Liver (tissue), 9 donors: ENCODE data around the gene TPX2. TPM values are rescaled to one million over a fixed set of nuclear protein-coding genes. Genes with fewer than 3 reads are reported as not detected.

ENCODE experiments used
- DNase-seq: peaks from one replicate; pipeline ENCODE4 v3.0.0-alpha.2; 2017; ENCODE audit warnings: low spot score
- H3K27ac ChIP-seq, 2 donors: one replicate each; pipeline ENCODE4 v1.7.0; 2013; ENCODE audit warnings: inconsistent platforms in 2 of 2, low read length in 2 of 2, control low read depth in 1 of 2, low read depth in 1 of 2, mild to moderate bottlenecking in 1 of 2
- H3K27me3 ChIP-seq, 4 donors: one replicate each; pipeline versions ENCODE4 v1.6.1 to v1.7.0; 2013; ENCODE audit warnings: low read length in 3 of 4, inconsistent platforms in 1 of 4, mild to moderate bottlenecking in 1 of 4, moderate library complexity in 1 of 4; ENCODE audit not compliant: control insufficient read depth in 4 of 4, insufficient read depth in 4 of 4
- H3K36me3 ChIP-seq, 4 donors: one replicate each; pipeline versions ENCODE4 v1.6.1 to v1.7.0; 2013; ENCODE audit warnings: low read length in 3 of 4, mild to moderate bottlenecking in 3 of 4, low read depth in 1 of 4, moderate library complexity in 1 of 4; ENCODE audit not compliant: control insufficient read depth in 4 of 4, insufficient read depth in 3 of 4
- H3K4me1 ChIP-seq, 4 donors: one replicate each; pipeline versions ENCODE4 v1.6.1 to v1.7.0; 2013; ENCODE audit warnings: low read length in 3 of 4, mild to moderate bottlenecking in 3 of 4, moderate library complexity in 1 of 4; ENCODE audit not compliant: control insufficient read depth in 4 of 4, insufficient read depth in 4 of 4
- H3K4me3 ChIP-seq, 3 donors: one replicate each; pipeline versions ENCODE4 v1.6.1 to v1.7.0; 2013; ENCODE audit warnings: low read length in 3 of 3, control low read depth in 1 of 3, low read depth in 1 of 3, mild to moderate bottlenecking in 1 of 3
- H3K9ac ChIP-seq, 2 donors: one replicate each; pipeline ENCODE4 v1.7.0; 2013; ENCODE audit warnings: low read length in 2 of 2, mild to moderate bottlenecking in 2 of 2, moderate library complexity in 2 of 2, control low read depth in 1 of 2, low read depth in 1 of 2
- H3K9me3 ChIP-seq, 4 donors: one replicate each; pipeline versions ENCODE4 v1.6.1 to v1.7.0; 2013; ENCODE audit warnings: low read length in 3 of 4; ENCODE audit not compliant: control insufficient read depth in 4 of 4
- CTCF ChIP-seq: fragments of 150-350 bp; IDR thresholded peaks from 2 replicates; pipeline ENCODE4 v1.5.1; 2017; ENCODE audit warnings: improper control_type of control experiment, low read depth, low read length; ENCODE audit not compliant: missing input control
- FOXA2 ChIP-seq: IDR thresholded peaks from 2 replicates; pipeline ENCODE4 v1.6.1; 2016; ENCODE audit warnings: antibody characterized with exemption
- HNF4A ChIP-seq, 2 donors: conservative IDR thresholded peaks; 2 replicates each; pipeline ENCODE4 v1.6.1; 2016; ENCODE audit warnings: antibody characterized with exemption in 2 of 2, mild to moderate bottlenecking in 2 of 2
- HNF4G ChIP-seq: IDR thresholded peaks from 2 replicates; pipeline ENCODE4 v1.6.1; 2016; ENCODE audit warnings: antibody characterized with exemption
- JUND ChIP-seq, 2 donors: IDR thresholded peaks; 2 replicates each; pipeline ENCODE4 v1.6.1; 2016; ENCODE audit warnings: antibody characterized with exemption in 2 of 2
- MAX ChIP-seq: IDR thresholded peaks from 2 replicates; pipeline ENCODE4 v1.6.1; 2016; ENCODE audit warnings: antibody characterized with exemption
- RXRA ChIP-seq, 2 donors: IDR thresholded peaks; 2 replicates each; pipeline ENCODE4 v1.6.1; 2017 to 2018; ENCODE audit warnings: antibody characterized with exemption in 2 of 2, mild to moderate bottlenecking in 1 of 2
- SP1 ChIP-seq: IDR thresholded peaks from 2 replicates; pipeline ENCODE4 v1.6.1; 2018; ENCODE audit warnings: antibody characterized with exemption, mild to moderate bottlenecking
- TAF1 ChIP-seq: conservative IDR thresholded peaks from 2 replicates; pipeline ENCODE4 v1.6.1; 2016; ENCODE audit warnings: antibody characterized with exemption, mild to moderate bottlenecking
- YY1 ChIP-seq: IDR thresholded peaks from 2 replicates; pipeline ENCODE4 v1.6.1; 2016; ENCODE audit warnings: antibody characterized with exemption, mild to moderate bottlenecking
- WGBS: extraction: QIAGEN DNeasy Blood & Tissue Kit; methylation state at CpG from one replicate; pipeline ENCODE4 v1.1.7; 2013; 5-methylcytosine and 5-hydroxymethylcytosine counted together
- polyA plus RNA-seq, 2 donors: library from polyadenylated mRNA; stranded (reverse) in 1 of 2; unstranded in 1 of 2; fragments of 200-250 nt in 1 of 2; fragments of >200 nt in 1 of 2; fragmentation: Nextera tagmentation in 1 of 2; extraction: Ambion mirVana in 1 of 2; gene quantifications; one replicate each; pipeline versions ENCODE4 v1.2.1 to v1.2.3, GENCODE V29; 2013 to 2015
- total RNA-seq, 2 donors: library from RNA; depleted of rRNA; stranded (reverse); fragments of >200 nt; gene quantifications; one replicate each; pipeline ENCODE4 v1.2.3, GENCODE V29; 2014
- TF ChIP-seq, protein P1 (sequence below): IDR thresholded peaks from 2 replicates; pipeline ENCODE4 v1.6.1; 2016; ENCODE audit warnings: antibody characterized with exemption
- TF ChIP-seq, protein P2 (sequence below): IDR thresholded peaks from 2 replicates; pipeline ENCODE4 v1.6.1; 2016; ENCODE audit warnings: antibody characterized with exemption, mild to moderate bottlenecking
- TF ChIP-seq, protein P3 (sequence below): IDR thresholded peaks from 2 replicates; pipeline ENCODE4 v1.6.1; 2016; ENCODE audit warnings: antibody characterized with exemption
- donor health status: healthy.
- donor health status: healthy.
- donor health status: healthy.
- donor health status: healthy.
- donor health status: healthy.

The TPX2 gene
- total and polyA plus RNA-seq, 4 donors: 1.1 to 40.8 (median 2.4) TPM

DNA sequence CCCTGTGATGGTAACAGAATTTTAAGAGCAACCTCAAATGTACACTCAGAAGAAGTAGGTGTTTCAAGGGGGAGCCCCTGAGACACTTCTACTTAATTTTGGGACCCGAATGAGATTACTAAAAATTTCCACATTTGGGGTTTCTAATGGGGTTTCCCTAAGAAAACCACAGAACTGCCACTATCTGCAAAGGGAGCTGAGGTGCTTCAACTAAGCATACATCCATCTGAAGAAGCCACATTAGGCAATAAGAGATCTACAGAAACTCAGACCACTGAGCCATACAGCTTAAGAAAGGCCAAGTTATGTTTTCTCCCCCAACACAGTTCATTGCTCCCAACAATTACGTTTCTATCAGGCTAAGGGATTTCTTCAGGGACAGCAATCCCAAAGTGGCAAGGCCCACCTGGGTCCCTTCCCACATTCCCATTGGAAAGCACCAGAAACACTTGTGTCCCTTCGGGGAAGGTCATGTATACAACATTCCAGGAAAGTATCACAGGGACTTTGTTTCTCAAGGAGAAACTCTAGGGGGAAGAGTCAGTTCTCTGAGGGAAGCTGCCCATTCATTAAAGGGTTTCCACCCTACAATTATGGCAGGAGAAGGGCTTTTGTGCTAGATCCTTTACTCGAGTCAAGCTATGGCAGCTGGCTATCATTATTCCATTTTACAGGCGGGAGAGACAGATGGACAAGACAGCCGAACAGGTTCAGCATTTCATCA is 21.4 kb upstream of the TPX2 start:
- no peaks in the 10 kb centered on the region for H3K9me3 ChIP-seq
- peaks cover 10 to 66% (median 45%) of the 10 kb centered on the region in 4 donors for H3K4me1 ChIP-seq
- TF ChIP-seq RXRA (IDR thresholded peaks at IDR 0.05) (no peak), YY1 (no peak), HNF4G (no peak), FOXA2 (no peak), HNF4A (conservative IDR thresholded peaks at IDR 0.05) (no peak), TAF1 (no peak), CTCF (no peak), JUND (IDR thresholded peaks at IDR 0.05) (no peak), MAX (no peak)
- TF ChIP-seq, protein P1, sequence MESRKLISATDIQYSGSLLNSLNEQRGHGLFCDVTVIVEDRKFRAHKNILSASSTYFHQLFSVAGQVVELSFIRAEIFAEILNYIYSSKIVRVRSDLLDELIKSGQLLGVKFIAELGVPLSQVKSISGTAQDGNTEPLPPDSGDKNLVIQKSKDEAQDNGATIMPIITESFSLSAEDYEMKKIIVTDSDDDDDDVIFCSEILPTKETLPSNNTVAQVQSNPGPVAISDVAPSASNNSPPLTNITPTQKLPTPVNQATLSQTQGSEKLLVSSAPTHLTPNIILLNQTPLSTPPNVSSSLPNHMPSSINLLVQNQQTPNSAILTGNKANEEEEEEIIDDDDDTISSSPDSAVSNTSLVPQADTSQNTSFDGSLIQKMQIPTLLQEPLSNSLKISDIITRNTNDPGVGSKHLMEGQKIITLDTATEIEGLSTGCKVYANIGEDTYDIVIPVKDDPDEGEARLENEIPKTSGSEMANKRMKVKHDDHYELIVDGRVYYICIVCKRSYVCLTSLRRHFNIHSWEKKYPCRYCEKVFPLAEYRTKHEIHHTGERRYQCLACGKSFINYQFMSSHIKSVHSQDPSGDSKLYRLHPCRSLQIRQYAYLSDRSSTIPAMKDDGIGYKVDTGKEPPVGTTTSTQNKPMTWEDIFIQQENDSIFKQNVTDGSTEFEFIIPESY: no peak
- TF ChIP-seq, protein P2, sequence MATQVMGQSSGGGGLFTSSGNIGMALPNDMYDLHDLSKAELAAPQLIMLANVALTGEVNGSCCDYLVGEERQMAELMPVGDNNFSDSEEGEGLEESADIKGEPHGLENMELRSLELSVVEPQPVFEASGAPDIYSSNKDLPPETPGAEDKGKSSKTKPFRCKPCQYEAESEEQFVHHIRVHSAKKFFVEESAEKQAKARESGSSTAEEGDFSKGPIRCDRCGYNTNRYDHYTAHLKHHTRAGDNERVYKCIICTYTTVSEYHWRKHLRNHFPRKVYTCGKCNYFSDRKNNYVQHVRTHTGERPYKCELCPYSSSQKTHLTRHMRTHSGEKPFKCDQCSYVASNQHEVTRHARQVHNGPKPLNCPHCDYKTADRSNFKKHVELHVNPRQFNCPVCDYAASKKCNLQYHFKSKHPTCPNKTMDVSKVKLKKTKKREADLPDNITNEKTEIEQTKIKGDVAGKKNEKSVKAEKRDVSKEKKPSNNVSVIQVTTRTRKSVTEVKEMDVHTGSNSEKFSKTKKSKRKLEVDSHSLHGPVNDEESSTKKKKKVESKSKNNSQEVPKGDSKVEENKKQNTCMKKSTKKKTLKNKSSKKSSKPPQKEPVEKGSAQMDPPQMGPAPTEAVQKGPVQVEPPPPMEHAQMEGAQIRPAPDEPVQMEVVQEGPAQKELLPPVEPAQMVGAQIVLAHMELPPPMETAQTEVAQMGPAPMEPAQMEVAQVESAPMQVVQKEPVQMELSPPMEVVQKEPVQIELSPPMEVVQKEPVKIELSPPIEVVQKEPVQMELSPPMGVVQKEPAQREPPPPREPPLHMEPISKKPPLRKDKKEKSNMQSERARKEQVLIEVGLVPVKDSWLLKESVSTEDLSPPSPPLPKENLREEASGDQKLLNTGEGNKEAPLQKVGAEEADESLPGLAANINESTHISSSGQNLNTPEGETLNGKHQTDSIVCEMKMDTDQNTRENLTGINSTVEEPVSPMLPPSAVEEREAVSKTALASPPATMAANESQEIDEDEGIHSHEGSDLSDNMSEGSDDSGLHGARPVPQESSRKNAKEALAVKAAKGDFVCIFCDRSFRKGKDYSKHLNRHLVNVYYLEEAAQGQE: no peak
- TF ChIP-seq, protein P3, sequence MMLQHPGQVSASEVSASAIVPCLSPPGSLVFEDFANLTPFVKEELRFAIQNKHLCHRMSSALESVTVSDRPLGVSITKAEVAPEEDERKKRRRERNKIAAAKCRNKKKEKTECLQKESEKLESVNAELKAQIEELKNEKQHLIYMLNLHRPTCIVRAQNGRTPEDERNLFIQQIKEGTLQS: no peak
- peak overlapping the region in 1 of 2 donors; percentile 36 for H3K27ac ChIP-seq
- 79% methylated on average over 6 of the region's 6 CpGs for WGBS
- peaks cover 0 to 5% (median 1%) of the 10 kb centered on the region in 4 donors for H3K36me3 ChIP-seq
- H3K9ac ChIP-seq: no peak overlapping the region
- no peak overlapping the region for H3K4me3 ChIP-seq
- DNase-seq: no peak
- H3K27me3 ChIP-seq: no peaks in the 10 kb centered on the region

DNA sequence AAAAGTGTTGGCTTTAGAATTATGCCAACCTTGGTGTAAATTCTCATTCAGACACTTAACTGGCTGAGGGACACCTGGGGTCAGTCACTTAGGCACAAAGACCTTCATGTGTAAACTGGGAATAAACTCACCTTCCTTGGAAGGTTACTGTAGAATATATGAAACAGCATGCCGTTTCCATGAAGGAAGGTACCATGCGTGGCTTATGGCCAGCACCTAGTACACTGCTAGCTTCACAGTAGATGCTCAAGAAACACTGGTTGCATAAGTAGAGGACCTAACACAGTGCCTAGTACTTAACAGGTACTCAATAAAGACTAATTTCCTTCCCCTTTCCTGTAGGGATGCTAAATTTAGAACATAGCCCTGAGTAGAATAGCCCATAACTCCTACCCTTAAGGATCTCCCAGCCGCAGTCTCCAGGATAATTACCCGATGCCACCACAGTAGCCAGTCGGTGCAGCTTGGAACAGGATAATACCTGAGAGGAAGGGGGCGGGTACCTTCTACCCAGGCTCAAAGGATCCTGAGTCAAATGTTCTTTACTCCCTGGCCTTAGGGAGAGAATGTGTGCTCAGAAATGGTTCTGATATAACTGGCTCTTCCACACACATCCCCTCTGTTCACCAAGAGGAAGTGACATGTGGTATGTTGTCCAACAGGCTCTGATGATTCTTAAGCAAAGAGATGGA is 20.0 kb upstream of the TPX2 start:
- Histone ChIP-seq H3K9me3 (no peaks in the 10 kb centered on the region), H3K4me1 (peaks cover 7 to 55% (median 33%) of the 10 kb centered on the region in 4 donors), H3K27ac (peak overlapping the region; percentile 43 to 93), H3K4me3 (peak overlapping the region in 1 of 3 donors; percentile 96), H3K36me3 (peaks cover 0 to 5% (median 1%) of the 10 kb centered on the region in 4 donors), H3K9ac (no peak overlapping the region), H3K27me3 (no peaks in the 10 kb centered on the region)
- no peak for DNase-seq
- WGBS: 62% methylated on average over 6 of the region's 6 CpGs
- TF ChIP-seq YY1 (no peak), CTCF (no peak), JUND (IDR thresholded peaks at IDR 0.05) (no peak), TAF1 (no peak), SP1 (no peak), MAX (no peak)
- TF ChIP-seq, protein P3: no peak
